ENCODE measurements around the gene DLK1.

DLK1 gene

DNA sequence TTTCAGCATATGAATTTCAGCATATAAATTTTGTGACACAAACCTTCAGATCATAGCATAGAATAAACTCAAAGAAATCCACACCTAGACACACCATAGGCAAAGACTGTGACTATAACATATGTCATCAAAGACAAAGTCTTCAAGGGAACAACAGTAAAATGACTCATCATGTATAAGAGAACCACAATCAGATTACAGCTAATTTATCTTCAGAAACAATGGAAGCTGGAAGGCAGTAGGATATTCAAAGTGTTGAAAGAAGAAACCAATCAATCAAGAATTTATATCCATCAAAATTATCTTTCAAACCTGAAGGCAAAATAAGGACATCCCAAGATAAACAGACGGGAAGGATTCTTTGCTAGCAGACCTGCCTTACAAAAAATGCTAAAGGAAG, 29.0 kb downstream of the DLK1 start:
- no peak for DNase-seq (ENCODE audit: low read depth in 2 of 2)

DNA sequence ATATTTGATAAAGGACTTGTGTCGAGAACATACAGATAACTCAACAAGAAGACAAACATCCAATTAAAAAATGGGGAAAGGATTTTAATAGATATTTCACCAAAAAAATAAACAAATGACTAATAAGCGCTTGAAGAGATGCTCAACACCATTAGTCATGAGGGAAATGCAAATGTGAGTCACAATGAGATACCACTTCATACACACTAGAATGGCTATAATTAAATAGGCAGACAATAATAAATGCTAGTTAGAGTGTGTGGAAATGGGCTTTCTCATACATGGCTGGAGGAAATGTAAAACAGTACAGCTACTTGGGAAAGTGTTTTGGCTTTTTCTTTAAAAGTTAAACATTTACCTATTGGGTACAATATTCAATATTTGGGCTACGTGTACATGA, 34.8 kb downstream of the DLK1 start:
- no peak for DNase-seq (ENCODE audit: low read depth in 2 of 2)

DNA sequence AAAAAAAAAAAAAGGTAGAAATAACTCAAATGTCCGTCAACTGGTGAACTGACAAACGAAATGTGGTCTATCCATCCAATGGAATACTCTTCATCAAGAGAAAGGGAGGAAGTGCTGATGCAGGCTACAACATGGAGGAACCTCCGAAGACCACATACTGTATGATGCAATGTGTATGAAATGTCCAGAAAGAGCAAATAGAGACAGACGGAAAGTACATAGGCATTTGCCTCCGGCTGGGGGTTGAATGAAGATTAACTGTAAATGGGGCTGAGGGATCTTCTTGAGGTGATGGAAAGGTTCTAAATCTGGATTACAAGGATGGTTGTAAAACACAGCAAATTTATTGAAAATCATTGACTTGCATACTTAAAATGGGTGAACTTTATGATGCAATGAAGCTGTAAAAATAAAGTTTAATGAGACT, 35.4 kb downstream of the DLK1 start:
- no peak for DNase-seq (ENCODE audit: low read depth in 2 of 2)

DNA sequence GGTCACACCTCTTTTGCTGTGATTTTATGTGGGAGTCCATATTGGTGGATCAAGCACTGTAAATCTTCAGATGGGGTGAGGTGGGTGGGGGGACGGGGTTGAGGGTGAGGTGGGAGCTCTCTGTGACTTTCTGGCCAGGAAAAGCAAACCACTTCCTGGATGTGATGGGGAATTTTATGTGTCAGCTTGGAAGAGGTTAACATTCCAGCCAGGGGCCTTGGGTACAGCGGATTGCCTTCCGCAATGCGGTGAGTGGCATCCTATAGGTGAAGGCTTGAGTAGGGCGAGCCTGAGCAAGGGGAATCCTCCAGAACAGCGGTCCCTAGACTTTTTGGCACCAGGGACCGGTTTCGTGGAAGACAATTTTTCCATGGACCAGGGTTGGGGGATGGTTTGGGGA, 36.2 kb downstream of the DLK1 start:
- no peak for DNase-seq (ENCODE audit: low read depth in 2 of 2)

DNA sequence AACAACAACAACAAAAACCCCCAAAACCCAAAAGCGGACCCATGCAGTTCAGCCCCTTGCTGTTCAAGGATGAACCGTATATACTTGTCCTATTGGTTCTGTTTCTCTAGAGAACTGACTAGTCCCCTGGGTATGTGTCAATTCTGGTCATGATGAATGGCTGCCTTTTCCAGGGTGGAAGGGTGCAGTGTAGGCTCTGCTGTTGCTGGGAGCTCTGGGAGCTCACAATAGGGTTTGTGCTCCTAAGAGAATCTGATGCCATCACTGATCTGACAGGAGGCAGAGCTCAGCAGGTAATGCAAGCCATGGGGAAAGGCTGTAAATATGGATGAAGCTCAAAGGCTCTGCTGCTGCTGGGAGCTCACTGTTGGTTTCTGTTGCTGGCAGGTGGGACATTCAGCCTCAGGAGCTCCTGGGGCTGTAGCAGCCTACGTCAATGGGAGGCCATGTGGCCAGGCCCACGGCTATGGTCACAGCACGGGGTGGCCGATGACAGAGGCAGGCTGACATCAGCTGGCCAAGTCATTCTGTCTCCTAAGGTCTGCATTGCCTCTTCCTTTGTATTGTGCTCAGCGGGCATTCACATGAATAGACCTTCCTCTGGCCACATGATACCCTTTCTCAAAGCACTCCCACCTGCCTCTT, 37.9 kb downstream of the DLK1 start:
- no peak for DNase-seq (ENCODE audit: low read depth in 2 of 2)

DNA sequence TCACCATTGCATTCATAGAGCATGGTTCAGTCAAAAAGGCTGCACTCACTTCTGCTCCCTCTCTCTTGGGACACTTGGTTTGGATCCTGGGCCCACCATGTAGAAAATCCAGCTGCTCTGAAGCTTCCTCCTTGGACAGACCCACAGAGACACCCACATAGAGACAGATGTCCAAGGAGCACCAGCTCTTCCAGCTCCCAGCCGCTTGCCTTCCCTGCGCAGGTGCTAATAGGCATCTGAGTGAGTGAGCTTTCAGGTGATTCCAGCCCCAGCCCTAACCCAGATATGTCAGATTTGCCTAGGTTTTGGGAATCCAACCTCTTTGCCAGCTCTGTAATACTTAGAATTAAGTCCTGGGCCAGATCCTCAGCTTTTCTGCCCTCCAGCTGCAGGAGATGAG, 38.6 kb downstream of the DLK1 start:
- no peak for DNase-seq (ENCODE audit: low read depth in 2 of 2)

DNA sequence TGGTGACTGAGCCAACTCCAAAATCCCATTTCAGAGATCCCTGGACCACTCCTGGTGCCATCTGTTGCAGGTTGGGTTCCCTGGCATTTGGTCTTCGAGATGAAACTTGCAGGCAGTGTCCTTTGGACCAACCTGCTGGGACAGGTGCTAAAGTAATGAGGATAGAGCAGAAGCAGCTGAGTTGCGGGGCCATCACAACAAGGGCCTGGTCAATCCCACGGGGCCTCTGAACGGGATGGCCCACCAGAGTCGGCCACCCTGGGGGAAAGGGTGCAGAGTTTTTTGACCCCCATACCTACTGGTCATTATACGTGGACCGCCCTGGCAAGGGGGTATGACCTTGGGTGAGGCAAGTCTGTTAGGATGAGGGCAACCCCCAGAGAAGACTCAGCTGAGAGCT, 39.3 kb downstream of the DLK1 start:
- DNase-seq (ENCODE audit: low read depth in 2 of 2): no peak

DNA sequence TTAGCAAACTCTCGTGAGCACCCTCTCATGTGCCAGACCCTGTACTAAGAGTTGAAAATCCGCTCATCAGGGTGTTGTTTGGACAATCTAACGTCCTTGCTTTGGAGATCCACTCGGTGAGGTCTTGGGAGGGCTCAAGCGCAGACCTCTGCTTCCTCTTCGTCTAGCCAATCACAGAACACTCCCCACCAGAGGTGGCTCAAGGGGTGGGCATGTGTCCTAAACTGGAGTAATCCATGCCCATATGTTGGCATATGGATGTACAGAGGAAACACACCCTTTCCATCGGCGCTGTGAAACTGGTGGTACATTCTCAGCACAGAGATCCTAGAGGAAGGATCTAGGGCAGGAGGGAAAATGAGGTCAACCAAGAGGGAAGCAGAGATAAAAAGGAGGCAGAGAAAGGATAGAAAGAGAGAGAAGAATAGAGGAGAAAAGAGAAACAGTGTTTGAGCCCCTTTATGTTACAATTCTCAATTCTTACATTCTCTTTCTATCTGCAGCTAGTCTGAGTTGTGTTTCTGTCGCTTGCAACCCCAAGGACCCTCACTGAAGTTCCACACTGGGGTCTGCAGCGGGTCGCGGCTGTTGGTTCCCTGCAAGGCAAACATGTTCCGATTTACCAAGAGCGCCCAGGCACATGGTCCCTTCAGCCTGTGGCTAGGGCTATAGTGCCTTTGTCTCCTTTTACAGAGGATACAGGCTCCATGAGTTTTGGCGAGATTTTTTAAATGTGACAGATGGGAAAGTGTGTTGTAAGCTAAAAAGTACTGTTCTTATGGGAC, 40.5 kb downstream of the DLK1 start:
- no peak for DNase-seq (ENCODE audit: low read depth in 2 of 2)

DNA sequence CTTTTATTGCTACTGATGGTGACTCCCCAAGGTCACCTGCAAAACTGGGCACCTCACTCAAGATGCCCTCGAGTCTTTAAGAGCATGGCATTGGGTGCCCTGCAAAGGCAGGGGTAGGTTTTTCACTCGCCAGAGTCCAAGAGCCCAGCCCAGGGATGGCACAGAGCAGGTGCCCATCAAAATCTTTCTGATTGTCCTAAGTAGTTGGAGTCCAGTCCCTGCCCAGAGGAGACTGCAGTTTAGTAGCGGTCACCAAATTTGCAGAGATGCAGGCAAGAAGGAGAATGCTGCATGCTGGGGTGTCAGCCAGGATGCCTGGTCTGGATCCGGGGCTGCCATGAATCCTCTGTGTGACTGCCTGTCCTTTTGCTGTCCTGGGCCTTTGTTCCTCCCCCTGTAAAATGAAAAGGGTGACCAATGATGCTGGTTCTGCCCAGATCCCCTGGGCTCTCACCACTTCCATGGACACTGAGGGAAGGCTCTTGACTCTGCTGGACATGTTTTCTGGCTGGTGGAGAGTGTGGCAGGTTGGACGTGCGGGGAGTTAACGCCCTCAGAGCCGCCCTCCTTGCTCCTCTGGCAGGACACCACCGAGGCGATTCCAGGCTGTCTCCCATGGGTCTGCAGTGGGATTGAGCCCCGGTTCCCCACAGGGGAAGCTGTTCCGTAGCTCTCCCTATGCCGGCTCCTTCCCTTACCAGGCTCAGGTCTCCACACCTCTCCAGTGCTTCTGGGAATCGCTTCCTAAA, 41.3 kb downstream of the DLK1 start:
- DNase-seq (ENCODE audit: low read depth in 2 of 2): no peak

DNA sequence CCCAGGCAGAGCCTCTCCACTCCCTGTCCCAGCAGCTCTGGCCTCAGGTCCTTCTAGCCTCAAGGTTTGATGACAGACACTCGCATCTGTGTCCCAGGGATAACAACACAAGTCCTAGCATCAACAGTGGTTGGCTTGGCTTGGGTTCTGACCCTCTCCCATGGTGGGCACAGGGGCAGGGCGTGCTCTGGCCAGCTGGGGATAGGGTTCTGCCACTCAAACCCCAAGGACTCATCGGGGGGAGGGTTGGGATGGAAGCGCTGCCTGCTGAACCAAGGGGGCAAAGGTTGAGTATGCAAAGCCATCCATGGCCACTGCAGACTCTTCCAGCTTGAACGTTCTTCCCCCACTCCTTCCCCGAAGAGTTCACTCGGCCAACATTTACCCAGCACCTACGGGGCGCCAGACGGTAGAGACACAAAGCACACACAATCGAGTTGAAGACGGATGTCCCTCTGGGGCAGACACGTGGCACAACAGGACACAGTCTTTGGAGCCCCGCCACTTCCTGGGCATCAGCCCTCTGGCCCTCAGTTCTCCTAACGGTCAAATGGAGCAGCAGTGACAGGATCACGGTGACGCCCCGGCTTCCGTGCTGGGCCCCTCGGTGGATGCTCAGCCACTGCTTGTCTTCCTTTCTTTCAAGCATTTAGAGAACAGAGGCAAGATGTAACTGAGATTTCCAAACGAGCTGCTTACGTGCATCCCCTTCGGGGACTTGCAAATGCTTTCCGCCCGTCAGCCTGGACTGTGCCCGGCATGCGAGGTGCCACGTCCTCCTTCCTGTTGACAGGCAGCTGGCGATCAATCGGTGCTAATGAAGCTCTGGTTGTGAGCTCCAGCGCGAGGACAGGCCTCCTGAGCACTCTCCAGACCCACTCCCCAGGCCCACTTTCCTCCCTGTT, 42.6 kb downstream of the DLK1 start:
- DNase-seq (ENCODE audit: low read depth in 2 of 2): no peak

DNA sequence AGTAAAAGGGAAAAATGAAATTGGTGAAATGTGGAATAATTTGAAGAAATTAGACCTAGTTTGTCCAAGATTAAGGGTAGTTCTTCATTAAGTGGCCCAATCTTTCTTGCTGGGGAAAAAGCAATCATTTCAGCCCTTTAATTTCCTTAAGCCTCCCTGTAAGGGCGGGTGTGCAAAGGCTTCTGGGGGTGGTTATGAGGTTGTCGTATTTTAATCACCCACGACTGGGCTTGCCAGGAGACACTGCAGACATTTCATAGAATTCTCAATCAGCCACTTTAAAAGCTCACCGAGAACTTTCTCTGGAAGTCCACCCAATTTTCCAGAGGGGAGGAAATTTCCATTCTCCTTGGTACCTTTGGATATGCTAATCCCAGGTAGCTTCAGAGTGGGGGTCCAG, 43.4 kb downstream of the DLK1 start:
- no peak for DNase-seq (ENCODE audit: low read depth in 2 of 2)

DNA sequence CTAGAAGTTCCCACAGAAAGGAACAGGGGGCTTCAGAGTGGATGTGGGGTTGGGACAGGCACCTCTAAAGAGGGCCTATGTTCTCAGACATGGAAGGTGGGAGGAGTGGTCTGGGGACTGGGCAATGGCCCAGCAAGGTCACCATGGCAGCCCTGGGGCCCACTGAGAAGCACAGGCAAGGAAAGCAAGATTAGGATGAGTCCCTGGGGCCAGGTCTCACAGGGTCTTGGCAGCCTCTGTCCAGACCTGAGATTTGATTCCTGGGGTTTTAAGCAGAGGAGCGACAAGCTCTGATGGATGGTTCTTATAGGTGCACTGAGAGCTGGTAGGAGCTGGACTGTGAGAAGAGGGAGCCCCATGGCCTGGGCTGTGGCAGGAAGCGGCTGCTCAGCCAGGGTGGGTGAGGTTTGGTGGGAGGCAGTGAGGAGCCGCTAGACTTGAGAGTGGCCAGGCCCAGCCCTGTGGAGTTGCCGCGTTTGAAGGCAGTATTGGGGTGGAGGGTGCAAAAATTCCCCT, 44.0 kb downstream of the DLK1 start:
- no peak for DNase-seq (ENCODE audit: low read depth in 2 of 2)

DNA sequence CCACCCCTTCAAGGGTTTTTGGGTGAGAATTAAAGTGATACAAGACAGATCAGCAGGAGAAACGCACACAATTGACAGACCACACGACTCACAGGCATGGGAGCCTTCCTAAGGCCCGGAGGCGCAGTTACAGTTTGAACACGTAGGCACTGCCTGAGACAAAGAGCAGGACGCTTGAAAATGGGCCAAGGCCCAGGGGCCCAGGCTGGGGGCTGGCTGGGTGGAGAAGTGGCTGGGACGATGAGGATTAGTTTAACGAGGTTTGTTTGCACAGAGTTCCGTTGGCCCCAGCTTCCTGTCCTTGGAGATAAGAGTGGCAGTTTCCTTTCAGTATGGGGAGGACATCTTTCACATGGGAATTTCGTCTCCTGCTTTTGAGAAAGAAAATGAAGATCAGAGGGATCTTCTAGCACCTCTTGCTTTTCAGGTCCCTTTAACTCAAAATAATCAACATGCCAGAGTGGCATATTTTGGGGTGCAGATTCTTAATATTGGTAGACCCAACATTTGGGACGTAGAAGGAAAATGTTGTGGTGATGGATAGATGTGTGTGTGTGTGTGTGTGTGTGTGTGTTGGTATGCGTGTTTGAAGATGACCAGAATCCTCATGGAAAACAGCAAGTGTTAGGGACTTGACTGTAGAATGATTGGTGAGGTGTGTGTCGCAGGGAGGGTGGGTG, 44.6 kb downstream of the DLK1 start:
- DNase-seq (ENCODE audit: low read depth in 2 of 2): no peak

DNA sequence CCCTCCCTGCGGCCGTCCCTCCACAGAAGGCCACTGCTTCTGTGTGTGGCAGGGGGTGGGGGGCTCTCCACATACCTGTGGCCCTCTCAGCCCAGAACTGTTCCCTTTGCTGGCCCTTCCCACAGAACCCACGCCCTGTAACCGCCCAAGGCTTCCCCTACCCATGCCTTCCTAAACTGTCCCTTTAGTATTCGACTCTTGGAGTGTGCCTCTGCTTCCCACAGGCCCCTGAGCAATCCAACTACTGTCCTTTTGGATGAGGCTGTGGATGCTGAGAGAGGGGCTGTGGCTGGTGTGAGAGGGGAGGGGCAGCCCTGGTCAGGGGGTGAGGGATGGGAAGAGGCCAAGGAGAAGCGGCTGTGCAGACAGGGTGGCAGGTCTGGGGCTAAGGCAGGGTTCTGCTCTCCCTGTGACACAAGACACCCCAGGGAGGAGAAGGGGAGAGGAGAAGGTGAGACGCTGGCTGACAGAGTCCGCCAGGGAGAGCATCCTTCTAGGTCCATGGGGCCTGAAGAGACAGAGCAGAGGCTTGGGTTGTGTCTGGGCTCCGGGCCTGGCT, 46.0 kb downstream of the DLK1 start:
- no peak for DNase-seq (ENCODE audit: low read depth in 2 of 2)

DNA sequence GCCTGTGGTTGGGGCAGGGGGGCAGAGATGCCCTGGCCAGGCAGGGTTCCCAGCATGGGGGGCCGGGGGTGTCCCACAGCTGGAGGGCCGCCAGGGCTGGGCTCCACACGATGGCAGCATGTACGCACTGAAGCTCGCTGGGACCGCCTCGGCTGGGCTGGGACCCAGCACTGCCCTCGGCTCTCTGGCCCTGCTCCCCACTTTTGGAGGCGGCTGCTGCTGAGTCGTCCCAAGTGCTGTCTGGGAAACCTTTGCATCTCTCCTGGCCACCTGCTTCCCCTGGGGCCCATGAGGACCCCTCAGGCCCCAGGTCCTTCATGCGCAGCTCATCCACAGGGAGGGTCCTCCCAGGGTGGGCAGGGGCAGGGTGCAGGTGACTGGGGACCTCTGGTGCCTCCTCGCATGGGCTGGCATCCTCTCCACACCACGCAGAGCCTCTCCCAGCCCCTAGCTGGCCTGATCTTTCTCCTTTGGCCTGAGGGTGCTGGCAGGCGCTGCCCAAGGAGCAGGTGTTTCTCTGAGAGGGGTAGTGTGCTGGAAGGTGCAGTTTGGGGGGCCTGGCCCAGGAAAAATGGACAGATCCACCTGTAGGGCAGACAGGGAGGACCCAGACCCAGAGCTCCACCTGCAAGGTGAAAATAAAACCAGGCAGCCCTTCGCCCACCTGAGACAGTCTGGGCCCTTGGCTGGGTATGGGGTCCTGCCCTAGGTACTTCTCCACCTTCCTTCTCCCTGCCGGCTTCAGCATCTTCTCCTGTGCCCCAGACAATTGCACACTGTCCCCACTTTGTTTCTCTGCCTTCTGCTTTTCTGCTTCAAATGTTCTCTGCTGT, 46.9 kb downstream of the DLK1 start:
- DNase-seq (ENCODE audit: low read depth in 2 of 2): no peak

DNA sequence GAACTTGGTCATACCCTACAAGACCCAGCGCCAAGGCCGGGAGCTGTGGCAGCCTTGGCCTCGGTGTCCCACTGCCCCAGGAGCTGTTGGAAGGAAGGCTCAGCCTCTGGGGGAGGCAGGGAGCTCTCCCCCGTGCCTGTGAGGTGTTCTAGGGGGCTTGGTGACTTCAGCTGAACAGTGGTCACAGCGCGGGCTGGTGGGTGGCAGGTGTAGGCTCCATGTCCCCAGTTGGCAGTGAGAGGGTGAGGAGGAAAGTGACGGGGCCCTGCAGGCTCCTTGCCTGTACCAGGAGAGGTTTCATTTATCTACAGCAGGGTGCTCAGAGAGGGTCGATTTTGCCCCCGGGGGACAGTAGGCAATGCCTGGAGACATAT, 47.5 kb downstream of the DLK1 start:
- DNase-seq (ENCODE audit: low read depth in 2 of 2): no peak

DNA sequence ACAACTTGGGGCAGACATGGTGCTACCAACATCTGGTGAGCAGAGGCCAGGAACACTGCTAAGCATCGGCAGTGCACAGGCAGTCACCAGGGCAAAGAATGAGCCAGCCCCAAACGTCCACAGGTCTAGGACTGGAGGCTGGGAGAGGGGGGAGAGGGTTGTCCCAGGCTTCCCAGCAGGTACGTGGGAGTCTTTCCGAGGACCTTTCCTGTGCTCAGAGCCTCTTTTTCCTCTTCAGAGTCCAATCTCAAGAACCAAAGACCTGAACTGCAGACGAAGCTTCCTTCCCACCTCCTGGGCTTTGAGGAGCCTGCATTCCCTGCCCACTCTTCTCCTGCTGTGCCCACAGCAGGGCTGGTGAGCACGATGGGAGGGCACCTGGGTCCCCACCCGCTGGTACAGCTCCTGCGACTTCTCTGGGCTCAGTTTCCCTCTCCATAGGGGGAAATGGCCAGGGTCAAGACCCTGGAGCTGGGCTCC, 48.7 kb downstream of the DLK1 start:
- no peak for DNase-seq (ENCODE audit: low read depth in 2 of 2)

DNA sequence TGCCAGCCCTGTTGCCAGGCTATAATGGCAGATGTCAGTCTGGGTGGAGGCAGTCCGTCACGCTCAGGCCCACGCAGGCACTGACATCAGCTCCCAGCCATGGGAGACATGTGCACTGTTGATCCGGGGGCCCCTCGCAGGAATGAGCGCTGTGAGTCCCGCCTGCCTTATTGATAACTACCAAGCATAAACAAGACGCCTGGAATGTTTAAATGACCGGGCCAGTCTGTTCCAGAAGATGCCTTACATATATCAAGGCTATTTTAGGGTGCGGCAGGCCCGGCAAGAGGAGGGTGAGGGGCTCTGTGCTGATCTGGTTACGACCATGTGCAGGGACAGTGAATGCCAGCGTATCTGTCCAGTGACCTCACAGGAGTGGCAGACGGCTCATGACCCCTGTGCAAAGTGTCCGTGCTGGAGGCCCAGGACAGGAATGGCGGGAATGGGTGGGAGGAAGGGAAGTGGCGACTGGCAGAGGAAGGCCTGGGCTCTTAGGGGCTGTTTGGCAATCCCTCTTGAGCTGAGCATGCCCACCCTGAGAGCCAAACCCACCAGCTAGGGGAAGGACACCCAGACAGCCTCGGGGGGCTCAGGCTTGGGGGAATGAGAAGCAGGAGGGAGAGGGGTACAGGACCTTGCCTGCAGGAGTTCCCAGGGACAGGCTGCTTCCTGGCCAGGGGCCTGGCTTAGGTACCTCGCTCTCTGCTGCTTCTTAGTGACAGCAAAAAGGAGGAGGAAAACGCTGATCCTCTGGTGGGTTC, 49.3 kb downstream of the DLK1 start:
- no peak for DNase-seq (ENCODE audit: low read depth in 2 of 2)
